Large intestine (tissue), 3 donors: Measurements from ENCODE around the gene PRKCH. TPM values are rescaled to one million over a fixed set of nuclear protein-coding genes. Genes with fewer than 3 reads are reported as not detected.

Source experiments
- DNase-seq, 2 donors: peaks; one replicate each; pipeline versions ENCODE4 v3.0.0 to v3.0.0-alpha.2; 2013
- H3K27ac ChIP-seq: one replicate; pipeline ENCODE4 v1.5.1; 2013; ENCODE audit warnings: low read length
- H3K27me3 ChIP-seq: 2 replicates; pipeline ENCODE4 v1.6.1; 2013; ENCODE audit warnings: low read length; ENCODE audit not compliant: control insufficient read depth, insufficient read depth
- H3K36me3 ChIP-seq: 2 replicates; pipeline ENCODE4 v1.6.1; 2013; ENCODE audit warnings: low read length; ENCODE audit not compliant: control insufficient read depth, insufficient read depth
- H3K4me1 ChIP-seq: one replicate; pipeline ENCODE4 v1.6.1; 2013; ENCODE audit warnings: low read length; ENCODE audit not compliant: control insufficient read depth, insufficient read depth
- H3K4me3 ChIP-seq: one replicate; pipeline ENCODE4 v1.5.1; 2013; ENCODE audit warnings: low read length
- H3K9me3 ChIP-seq: one replicate; pipeline ENCODE4 v1.6.1; 2013; ENCODE audit warnings: mild to moderate bottlenecking, low read depth, low read length, moderate library complexity; ENCODE audit not compliant: control insufficient read depth
- WGBS: methylation state at CpG from one replicate; pipeline ENCODE4 v1.1.5; 2013; ENCODE audit warnings: low lambda C conversion rate; ENCODE audit not compliant: insufficient coverage; 5-methylcytosine and 5-hydroxymethylcytosine counted together
- polyA plus RNA-seq: library from polyadenylated mRNA; unstranded; fragments of 120-200 nt; gene quantifications from one replicate; pipeline ENCODE4 v1.2.1, GENCODE V29; 2013

The PRKCH gene
- polyA plus RNA-seq, 1 donor, result 7.7 TPM

DNA sequence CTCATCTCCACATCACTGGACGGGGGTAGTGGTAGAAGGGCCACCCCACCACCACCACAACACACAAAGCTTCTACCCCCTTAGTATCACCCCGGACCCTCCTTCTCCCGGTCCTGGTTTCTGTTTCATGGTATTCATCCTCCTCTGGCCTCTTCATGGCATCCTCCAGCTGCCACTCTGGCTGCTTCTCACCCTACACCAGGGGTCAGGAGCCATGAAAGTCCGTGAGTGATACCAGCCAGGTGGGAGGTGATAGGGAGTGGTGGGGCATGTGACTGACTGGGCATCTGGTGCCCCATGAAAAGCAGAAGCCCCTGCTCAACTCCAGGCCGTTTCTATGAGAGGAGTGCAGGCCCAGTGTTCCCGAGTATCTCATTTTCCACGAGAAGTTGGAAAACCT is 222.6 kb downstream of the PRKCH start:
- no peak for DNase-seq
- Histone ChIP-seq H3K9me3 (no peaks in the 10 kb centered on the region), H3K27me3 (no peaks in the 10 kb centered on the region), H3K36me3 (no peaks in the 10 kb centered on the region), H3K4me1 (no peaks in the 10 kb centered on the region), H3K4me3 (no peak overlapping the region), H3K27ac (no peak overlapping the region)
- WGBS, result 100% methylated on average over 1 of the region's 7 CpGs

GRCh38 chr14:61544448-61545330 is 223.3 kb downstream of the PRKCH start:
- no peaks in the 10 kb centered on the region for H3K4me1 ChIP-seq
- DNase-seq, result no peak
- H3K27ac ChIP-seq, result no peak overlapping the region
- 60% methylated on average over 1 of the region's 14 CpGs for WGBS
- H3K9me3 ChIP-seq, result no peaks in the 10 kb centered on the region
- H3K4me3 ChIP-seq, result no peak overlapping the region
- H3K27me3 ChIP-seq, result no peaks in the 10 kb centered on the region
- no peaks in the 10 kb centered on the region for H3K36me3 ChIP-seq

DNA sequence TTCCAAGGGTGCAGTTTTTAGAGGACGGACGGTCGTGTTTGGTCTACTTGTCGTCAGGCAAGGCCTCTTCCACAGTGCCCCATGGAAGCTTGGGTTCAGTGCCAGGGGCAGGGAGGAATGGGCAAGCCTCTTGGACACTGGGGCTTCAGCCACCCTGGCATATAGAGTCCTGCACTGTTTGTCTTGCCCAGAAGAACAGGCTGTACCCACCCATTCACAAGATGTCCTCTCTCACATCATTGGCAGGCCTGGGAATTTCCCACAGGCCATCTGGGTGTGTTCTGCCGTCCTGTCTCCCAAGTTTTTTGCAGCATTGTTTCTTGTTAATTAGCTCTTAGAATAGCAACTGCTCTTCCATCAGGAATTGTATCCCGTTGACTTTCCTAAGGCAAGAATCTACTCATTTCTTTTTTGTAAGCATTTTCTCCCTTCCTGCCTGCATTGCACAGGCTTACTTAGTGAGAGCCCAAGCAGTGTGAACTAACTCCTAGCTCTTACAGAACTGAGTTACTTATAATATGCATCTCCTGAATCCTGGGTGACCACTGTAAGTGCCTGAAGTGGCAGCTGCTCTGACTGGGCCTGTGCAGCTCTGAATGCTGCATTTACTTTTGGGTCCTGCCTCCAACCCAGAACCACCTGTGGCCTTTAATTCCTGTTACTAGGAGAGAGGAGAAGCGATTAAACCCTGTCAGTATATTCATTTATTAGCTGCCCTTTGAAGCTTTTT is 224.5 kb downstream of the PRKCH start:
- H3K4me1 ChIP-seq, result no peaks in the 10 kb centered on the region
- H3K27ac ChIP-seq, result no peak overlapping the region
- no peak for DNase-seq
- H3K4me3 ChIP-seq, result no peak overlapping the region
- H3K27me3 ChIP-seq, result no peaks in the 10 kb centered on the region
- H3K9me3 ChIP-seq, result no peaks in the 10 kb centered on the region
- H3K36me3 ChIP-seq, result no peaks in the 10 kb centered on the region
- WGBS, result no CpG with 5 or more reads among the region's 7 CpGs

GRCh38 chr14:61547186-61548069 is 226.0 kb downstream of the PRKCH start:
- no peak for DNase-seq
- no peaks in the 10 kb centered on the region for H3K27me3 ChIP-seq
- no CpG with 5 or more reads among the region's 14 CpGs for WGBS
- H3K36me3 ChIP-seq, result no peaks in the 10 kb centered on the region
- no peak overlapping the region for H3K27ac ChIP-seq
- H3K4me3 ChIP-seq, result no peak overlapping the region
- H3K9me3 ChIP-seq, result no peaks in the 10 kb centered on the region
- peaks cover 7% of the 10 kb centered on the region for H3K4me1 ChIP-seq

- WGBS, result 67% methylated on average over 1 of the region's 2 CpGs
- Histone ChIP-seq H3K4me1 (peaks cover 23% of the 10 kb centered on the region), H3K9me3 (no peaks in the 10 kb centered on the region), H3K36me3 (no peaks in the 10 kb centered on the region), H3K27me3 (no peaks in the 10 kb centered on the region), H3K27ac (no peak overlapping the region), H3K4me3 (no peak overlapping the region)
- no peak for DNase-seq
Measured at GRCh38 chr14:61549425-61549824, 228.0 kb downstream of the PRKCH start.

- no peak for DNase-seq
- Histone ChIP-seq H3K27me3 (no peaks in the 10 kb centered on the region), H3K9me3 (no peaks in the 10 kb centered on the region), H3K4me3 (no peak overlapping the region), H3K4me1 (peaks cover 23% of the 10 kb centered on the region), H3K27ac (no peak overlapping the region), H3K36me3 (no peaks in the 10 kb centered on the region)
- WGBS, result 100% methylated on average over 1 of the region's 3 CpGs
Measured at GRCh38 chr14:61551384-61551783, 230.0 kb downstream of the PRKCH start.

DNA sequence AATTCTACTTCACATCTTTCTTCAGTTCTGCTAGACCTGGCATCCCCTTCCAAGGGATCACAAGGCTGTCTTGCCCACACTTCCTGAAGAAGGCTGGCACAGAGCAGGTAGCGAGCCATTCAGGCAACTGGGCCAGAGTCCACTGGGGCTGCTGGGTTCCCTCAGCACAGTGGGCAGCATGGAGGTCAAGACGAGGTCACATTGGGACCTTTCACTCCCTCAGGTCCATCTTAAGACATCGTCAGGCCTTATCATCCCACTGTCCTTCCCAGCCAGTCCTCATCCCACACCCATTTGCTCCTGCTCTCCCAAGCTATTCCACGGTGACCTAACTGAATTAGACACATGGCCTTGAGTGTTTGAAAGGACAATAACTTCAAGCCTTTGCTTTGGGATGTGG is 230.9 kb downstream of the PRKCH start:
- H3K4me3 ChIP-seq, result no peak overlapping the region
- peaks cover 23% of the 10 kb centered on the region for H3K4me1 ChIP-seq
- no peaks in the 10 kb centered on the region for H3K9me3 ChIP-seq
- no CpG with 5 or more reads among the region's 4 CpGs for WGBS
- H3K27ac ChIP-seq, result peak overlapping the region; percentile 81
- DNase-seq, result peak; percentile 21 to 63
- no peaks in the 10 kb centered on the region for H3K36me3 ChIP-seq
- H3K27me3 ChIP-seq, result no peaks in the 10 kb centered on the region

GRCh38 chr14:61553730-61554641 is 232.6 kb downstream of the PRKCH start:
- Histone ChIP-seq H3K9me3 (no peaks in the 10 kb centered on the region), H3K36me3 (no peaks in the 10 kb centered on the region), H3K4me3 (no peak overlapping the region), H3K27ac (peak overlapping the region; percentile 81), H3K27me3 (no peaks in the 10 kb centered on the region), H3K4me1 (peaks cover 28% of the 10 kb centered on the region)
- DNase-seq, result peak in 1 of 2 donors; percentile 37
- WGBS, result 85% methylated on average over 4 of the region's 11 CpGs

GRCh38 chr14:61555056-61555838 is 233.9 kb downstream of the PRKCH start:
- H3K27me3 ChIP-seq, result no peaks in the 10 kb centered on the region
- no peak for DNase-seq
- no peak overlapping the region for H3K4me3 ChIP-seq
- no CpG with 5 or more reads among the region's 6 CpGs for WGBS
- no peaks in the 10 kb centered on the region for H3K36me3 ChIP-seq
- H3K27ac ChIP-seq, result no peak overlapping the region
- no peaks in the 10 kb centered on the region for H3K9me3 ChIP-seq
- H3K4me1 ChIP-seq, result peaks cover 31% of the 10 kb centered on the region
